ENCODE measurements around the gene CD200.
"Not testable (repeated sequence)": the region's sequence is repeated elsewhere in the genome, so short reads cannot be mapped to it uniquely, and the experiment has no call there.

Gene CD200

DNA sequence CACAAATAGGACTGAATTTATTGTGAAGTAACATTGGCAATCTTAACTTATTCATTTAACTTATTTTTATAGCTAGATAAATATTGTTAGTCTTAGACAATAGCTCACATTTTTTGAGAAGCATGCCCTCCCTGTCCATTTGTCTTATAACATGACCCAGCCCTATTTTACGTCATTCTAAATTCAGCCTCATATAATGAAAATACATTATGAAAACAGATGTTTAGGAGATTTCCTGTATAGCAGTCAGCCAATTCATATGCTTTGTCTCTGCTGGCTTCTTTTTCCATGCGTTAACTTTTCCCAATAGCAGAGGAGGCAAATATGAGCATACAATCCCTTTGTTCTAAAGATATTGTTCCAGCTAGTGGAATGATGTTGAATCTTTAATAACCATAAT is 29.3 kb downstream of the CD200 start:
- no peak for DNase-seq

- no peak for DNase-seq
These were observed 31.3 kb downstream of the CD200 start for GRCh38 chr3:112364291-112364690.

GRCh38 chr3:112365035-112365434 is 32.1 kb downstream of the CD200 start:
- DNase-seq: no peak

DNA sequence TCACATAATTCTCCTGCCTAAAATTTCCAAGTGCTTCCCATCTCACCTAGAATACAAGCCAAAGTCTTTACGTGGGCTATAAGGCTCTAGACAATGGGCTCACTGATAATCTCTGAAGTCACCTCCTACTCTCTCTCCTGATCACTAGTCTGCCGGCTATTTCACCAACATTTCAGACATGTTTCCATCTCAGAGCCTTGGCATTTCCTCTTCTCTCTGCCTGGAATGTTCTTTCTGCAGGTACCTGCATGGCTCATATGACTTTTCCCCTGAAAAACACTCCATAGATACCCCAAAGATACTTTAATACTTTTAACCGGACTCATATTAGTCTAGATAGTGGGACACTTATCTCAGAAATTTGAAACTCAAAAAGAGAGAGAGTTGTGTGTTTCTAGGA is 32.7 kb downstream of the CD200 start:
- DNase-seq: no peak

- DNase-seq: no peak
These were observed 33.6 kb downstream of the CD200 start for GRCh38 chr3:112366522-112366921.

GRCh38 chr3:112371569-112371968 is 38.6 kb downstream of the CD200 start:
- DNase-seq: no peak

- DNase-seq: no peak
These were observed 39.4 kb downstream of the CD200 start for GRCh38 chr3:112372396-112372795.

- no peak for DNase-seq
These were observed 40.5 kb downstream of the CD200 start for GRCh38 chr3:112373476-112373875.

DNA sequence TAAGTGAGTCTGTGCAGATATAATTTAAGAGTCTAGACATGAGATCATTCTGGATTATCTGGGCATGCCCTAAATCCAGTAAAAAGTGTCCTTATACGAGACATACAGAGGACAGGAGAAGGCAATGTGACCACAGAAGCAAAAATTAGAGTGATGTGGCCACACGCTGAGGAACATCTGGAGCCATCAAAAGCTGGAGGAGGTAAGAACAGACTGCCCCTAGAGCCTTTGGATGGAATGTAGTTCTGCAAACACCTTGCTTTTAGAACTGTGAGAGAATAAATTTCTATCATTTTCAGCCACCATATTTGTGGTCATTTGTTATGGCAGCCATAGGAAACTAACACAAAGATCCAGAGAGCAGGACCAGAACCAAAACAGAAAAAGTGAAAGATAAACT is 41.0 kb downstream of the CD200 start:
- DNase-seq: no peak

GRCh38 chr3:112374333-112374734 is 41.4 kb downstream of the CD200 start:
- no peak for DNase-seq

GRCh38 chr3:112375117-112375516 is 42.2 kb downstream of the CD200 start:
- no peak for DNase-seq

- DNase-seq: no peak
These were observed 43.4 kb downstream of the CD200 start for GRCh38 chr3:112376241-112376911.

- DNase-seq: no peak
These were observed 44.0 kb downstream of the CD200 start for GRCh38 chr3:112376992-112377391.

GRCh38 chr3:112377568-112378071 is 44.7 kb downstream of the CD200 start:
- no peak for DNase-seq

- not testable (repeated sequence) for DNase-seq
These were observed 45.4 kb downstream of the CD200 start for GRCh38 chr3:112378347-112378746.

DNA sequence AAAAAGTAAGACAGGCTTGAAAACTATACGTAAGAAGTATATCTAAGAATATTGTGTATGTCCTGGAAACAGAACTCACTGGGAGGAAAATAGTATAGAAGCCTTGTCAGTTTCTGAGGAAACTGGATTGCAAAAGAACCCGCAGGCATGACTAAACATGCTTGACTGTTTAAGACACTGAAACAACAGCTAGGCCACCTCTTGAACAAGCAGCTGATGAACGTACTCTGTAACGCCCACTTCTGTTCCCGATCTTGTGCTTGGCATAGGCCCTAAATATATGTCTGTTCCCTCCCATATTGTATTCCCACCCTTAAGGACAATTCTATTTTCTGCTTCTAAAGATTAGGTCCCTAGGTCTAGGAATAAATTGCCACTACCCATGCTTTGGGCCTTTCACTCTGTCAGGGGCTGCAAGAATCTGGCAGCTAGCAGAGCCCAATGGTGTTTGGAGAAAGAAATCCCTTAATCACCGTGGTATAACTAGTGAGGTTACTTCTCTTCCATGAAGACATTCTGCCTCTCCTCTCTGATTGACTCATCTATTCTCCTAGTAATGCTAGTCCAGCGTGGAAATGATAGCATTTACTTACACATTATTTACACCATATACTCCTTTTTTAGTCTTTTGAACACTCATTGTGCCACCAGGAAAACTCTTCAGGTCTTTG is 46.2 kb downstream of the CD200 start:
- no peak for DNase-seq

GRCh38 chr3:112381673-112382542 is 49.0 kb downstream of the CD200 start:
- no peak for DNase-seq

- no peak for DNase-seq
These were observed 49.7 kb downstream of the CD200 start for GRCh38 chr3:112382543-112383160.

- no peak for DNase-seq
These were observed 51.8 kb downstream of the CD200 start for GRCh38 chr3:112384769-112385168.

DNA sequence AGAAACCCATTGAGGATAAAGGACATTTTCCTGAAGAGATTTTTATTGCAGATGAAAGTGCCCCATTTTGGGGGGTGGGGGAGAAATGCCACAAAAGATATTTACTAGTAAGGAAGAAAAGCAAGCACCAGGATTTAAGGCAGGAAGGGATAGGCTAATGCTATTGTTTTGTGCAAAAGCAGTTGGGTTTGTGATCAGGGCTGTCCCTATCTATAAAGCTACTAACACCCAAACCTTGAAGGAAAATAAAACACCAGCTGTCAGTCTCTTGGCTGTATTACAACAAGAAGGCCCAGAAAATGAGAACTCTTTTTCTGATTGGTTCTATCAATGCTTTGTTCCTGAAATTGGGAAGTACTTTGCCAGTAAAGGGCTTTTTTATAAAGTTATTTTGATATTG is 56.0 kb downstream of the CD200 start:
- no peak for DNase-seq

DNA sequence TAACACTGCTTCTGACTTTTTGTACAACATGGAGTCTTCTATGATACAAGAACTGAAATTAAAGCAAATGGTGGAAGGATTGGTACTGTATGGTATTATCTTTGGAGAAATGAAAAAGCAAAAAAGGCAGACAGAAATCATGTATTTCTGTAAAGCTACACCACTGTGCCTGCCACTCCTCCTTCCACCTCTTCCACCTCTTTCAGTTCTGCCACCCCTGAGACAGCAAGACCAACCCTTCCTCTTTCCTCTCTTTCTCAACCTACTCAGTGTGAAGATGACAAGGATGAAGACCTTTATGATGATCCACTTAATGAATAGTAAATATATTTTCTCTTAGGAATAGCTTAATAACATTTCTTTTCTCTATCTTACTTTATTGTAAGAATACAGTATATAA is 57.0 kb downstream of the CD200 start:
- DNase-seq: no peak

- DNase-seq: no peak
These were observed 58.1 kb downstream of the CD200 start for GRCh38 chr3:112390783-112391641.
